Ishikawa (cell line): ENCODE results near the gene FOXO6.

Experiments used
- CEBPB ChIP-seq: IDR thresholded peaks from 2 replicates; pipeline ENCODE4 v1.6.1; 2012
- EP300 ChIP-seq: IDR thresholded peaks from 2 replicates; pipeline ENCODE4 v1.6.1; 2012; ENCODE audit warnings: borderline replicate concordance
- FOXM1 ChIP-seq: IDR thresholded peaks from 2 replicates; pipeline ENCODE4 v1.6.1; 2012; ENCODE audit warnings: low read depth, borderline replicate concordance
- NFIC ChIP-seq: IDR thresholded peaks from 2 replicates; pipeline ENCODE4 v1.6.1; 2012
- RAD21 ChIP-seq: IDR thresholded peaks from 2 replicates; pipeline ENCODE4 v1.6.1; 2012; ENCODE audit warnings: low read depth
- TCF12 ChIP-seq: IDR thresholded peaks from 2 replicates; pipeline ENCODE4 v1.6.1; 2012; ENCODE audit warnings: low read depth
- YY1 ChIP-seq: IDR thresholded peaks from 2 replicates; pipeline ENCODE4 v1.6.1; 2012; ENCODE audit warnings: low read depth
- TF ChIP-seq, protein P1 (sequence below): IDR thresholded peaks from 2 replicates; pipeline ENCODE4 v1.6.1; 2012
- TF ChIP-seq, protein P2 (sequence below): IDR thresholded peaks from 2 replicates; pipeline ENCODE4 v1.6.1; 2012; ENCODE audit warnings: low read depth, mild to moderate bottlenecking

- TF ChIP-seq, protein P1, sequence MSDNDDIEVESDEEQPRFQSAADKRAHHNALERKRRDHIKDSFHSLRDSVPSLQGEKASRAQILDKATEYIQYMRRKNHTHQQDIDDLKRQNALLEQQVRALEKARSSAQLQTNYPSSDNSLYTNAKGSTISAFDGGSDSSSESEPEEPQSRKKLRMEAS = no peak
- TF ChIP-seq CEBPB = no peak
- no peak for TF ChIP-seq YY1
- no peak for TF ChIP-seq EP300
- TF ChIP-seq TCF12 = no peak
- TF ChIP-seq RAD21 = no peak
- TF ChIP-seq, protein P2, sequence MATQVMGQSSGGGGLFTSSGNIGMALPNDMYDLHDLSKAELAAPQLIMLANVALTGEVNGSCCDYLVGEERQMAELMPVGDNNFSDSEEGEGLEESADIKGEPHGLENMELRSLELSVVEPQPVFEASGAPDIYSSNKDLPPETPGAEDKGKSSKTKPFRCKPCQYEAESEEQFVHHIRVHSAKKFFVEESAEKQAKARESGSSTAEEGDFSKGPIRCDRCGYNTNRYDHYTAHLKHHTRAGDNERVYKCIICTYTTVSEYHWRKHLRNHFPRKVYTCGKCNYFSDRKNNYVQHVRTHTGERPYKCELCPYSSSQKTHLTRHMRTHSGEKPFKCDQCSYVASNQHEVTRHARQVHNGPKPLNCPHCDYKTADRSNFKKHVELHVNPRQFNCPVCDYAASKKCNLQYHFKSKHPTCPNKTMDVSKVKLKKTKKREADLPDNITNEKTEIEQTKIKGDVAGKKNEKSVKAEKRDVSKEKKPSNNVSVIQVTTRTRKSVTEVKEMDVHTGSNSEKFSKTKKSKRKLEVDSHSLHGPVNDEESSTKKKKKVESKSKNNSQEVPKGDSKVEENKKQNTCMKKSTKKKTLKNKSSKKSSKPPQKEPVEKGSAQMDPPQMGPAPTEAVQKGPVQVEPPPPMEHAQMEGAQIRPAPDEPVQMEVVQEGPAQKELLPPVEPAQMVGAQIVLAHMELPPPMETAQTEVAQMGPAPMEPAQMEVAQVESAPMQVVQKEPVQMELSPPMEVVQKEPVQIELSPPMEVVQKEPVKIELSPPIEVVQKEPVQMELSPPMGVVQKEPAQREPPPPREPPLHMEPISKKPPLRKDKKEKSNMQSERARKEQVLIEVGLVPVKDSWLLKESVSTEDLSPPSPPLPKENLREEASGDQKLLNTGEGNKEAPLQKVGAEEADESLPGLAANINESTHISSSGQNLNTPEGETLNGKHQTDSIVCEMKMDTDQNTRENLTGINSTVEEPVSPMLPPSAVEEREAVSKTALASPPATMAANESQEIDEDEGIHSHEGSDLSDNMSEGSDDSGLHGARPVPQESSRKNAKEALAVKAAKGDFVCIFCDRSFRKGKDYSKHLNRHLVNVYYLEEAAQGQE = no peak
- no peak for TF ChIP-seq NFIC
- no peak for TF ChIP-seq FOXM1
Observed at GRCh38 chr1:41319106-41319755, 42.0 kb upstream of the FOXO6 start.
